Measurements from ENCODE around the gene ZBTB20.

- TF ChIP-seq CTCF (IDR thresholded peaks at IDR 0.05) (no peak), POLR2A (IDR thresholded peaks at IDR 0.05) (no peak)
These were observed 424.6 kb downstream of the ZBTB20 start for GRCh38 chr3:114722530-114722929.
